ENCODE measurements around the gene AOPEP. TPM values are rescaled to one million over a fixed set of nuclear protein-coding genes. Genes with fewer than 3 reads are reported as not detected.

AOPEP gene
- total and polyA plus RNA-seq, 2 of the 13 experiments (the other 11 are each of a cell fraction or from before 2014, with no cell fraction given): 22.2 to 41.6 TPM

- no peak for ATAC-seq
- no peak for TF ChIP-seq ZNF546 (CRISPR knock-in tag; conservative IDR thresholded peaks at IDR 0.05)
- no peak for TF ChIP-seq ZNF800 (CRISPR knock-in tag; IDR thresholded peaks at IDR 0.05)
- no peak for TF ChIP-seq CENPT (CRISPR knock-in tag; IDR thresholded peaks at IDR 0.05; ENCODE audit: low read depth)
- no peak for TF ChIP-seq MLLT10 (CRISPR knock-in tag; IDR thresholded peaks at IDR 0.05)
- TF ChIP-seq TFE3 (CRISPR knock-in tag; IDR thresholded peaks at IDR 0.05): no peak
- no peak for TF ChIP-seq BCL6 (CRISPR knock-in tag; IDR thresholded peaks at IDR 0.05)
- TF ChIP-seq MAX (IDR thresholded peaks at IDR 0.05): no peak
- TF ChIP-seq RBM39 (IDR thresholded peaks at IDR 0.05; ENCODE audit: low read depth, low read length, poor library complexity, severe bottlenecking): no peak
- no peak for TF ChIP-seq RXRA (CRISPR knock-in tag; IDR thresholded peaks at IDR 0.05)
- no peak for TF ChIP-seq ZNF609 (CRISPR knock-in tag; IDR thresholded peaks at IDR 0.05; ENCODE audit: borderline replicate concordance)
- no peak for TF ChIP-seq ZNF570 (CRISPR knock-in tag; IDR thresholded peaks at IDR 0.05; ENCODE audit: borderline replicate concordance)
- no peak for TF ChIP-seq GTF2F1 (IDR thresholded peaks at IDR 0.05; ENCODE audit: low read length)
- no peak for TF ChIP-seq MAF1 (CRISPR knock-in tag; IDR thresholded peaks at IDR 0.05; ENCODE audit: borderline replicate concordance)
- no peak for TF ChIP-seq PHB2 (IDR thresholded peaks at IDR 0.05; ENCODE audit: partially characterized antibody)
- TF ChIP-seq JARID2 (CRISPR knock-in tag; IDR thresholded peaks at IDR 0.05; ENCODE audit: insufficient replicate concordance): no peak
- TF ChIP-seq SUZ12 (IDR thresholded peaks at IDR 0.05; ENCODE audit: low read depth, low read length): no peak
- TF ChIP-seq FOXK1 (CRISPR knock-in tag; IDR thresholded peaks at IDR 0.05; ENCODE audit: borderline replicate concordance, low read depth): no peak
These were observed 379.2 kb downstream of the AOPEP start for GRCh38 chr9:95105519-95106287.

More at GRCh38 chr9:95105519-95106287, 379.2 kb downstream of the AOPEP start:
- Histone ChIP-seq H3K4me2 (ENCODE audit: low read depth, low read length) (no peak overlapping the region), H4K20me1 (ENCODE audit: insufficient read depth, low read length) (no peaks in the 10 kb centered on the region), H3K27me3 (ENCODE audit: control insufficient read depth in 1 of 2, insufficient read depth in 2 of 2, low read length in 2 of 2) (no peaks in the 10 kb centered on the region), H3K27ac (ENCODE audit: extremely low read length, insufficient read depth, low read length) (no peak overlapping the region), H3K4me3 (replicated peaks in 1 of 3; ENCODE audit: insufficient read depth in 1 of 3, low read depth in 2 of 3, low read length in 3 of 3) (no peak overlapping the region), H2AFZ (ENCODE audit: low read length) (no peak overlapping the region), H3K9ac (ENCODE audit: insufficient read depth, low read depth, low read length) (no peak overlapping the region), H3K79me2 (ENCODE audit: insufficient read depth, low read length) (no peaks in the 10 kb centered on the region), H3K4me1 (ENCODE audit: insufficient read depth, low read length) (peaks cover 9% of the 10 kb centered on the region), H3K9me3 (ENCODE audit: low read length) (no peaks in the 10 kb centered on the region), H3K36me3 (replicated peaks in 1 of 2; ENCODE audit: control insufficient read depth in 1 of 2, insufficient read depth in 2 of 2, low read length in 2 of 2) (peaks cover 11 to 24% of the 10 kb centered on the region in 2 experiments; a peak in 4 of 5 replicates)
- 93% methylated on average over 12 of the region's 13 CpGs for WGBS (ENCODE audit: low lambda C conversion rate)
- ChIA-PET POLR2A (no interaction called here), CTCF (ENCODE audit: low intra/inter-chr PET ratio, low total read pairs) (no interaction called here)
- BruUV-seq (replicated peaks): no TSS peak
- DNase-seq (ENCODE audit: low spot score) (no peak), FAIRE-seq (no peak)
- in situ Hi-C loops (cut with HindIII; ENCODE audit: extremely low pct_ligation_motif_present, low pct_unique_long_range_greater_than_20kb) (no loop called here), intact Hi-C loops (cut with micrococcal nuclease; ENCODE audit: unreplicated experiment) (no loop called here)
